ENCODE results near the gene PATL2. TPM values are rescaled to one million over a fixed set of nuclear protein-coding genes. Genes with fewer than 3 reads are reported as not detected.

PATL2 gene
- total RNA-seq, 2 experiments from 2014 or later = 11.2 to 14.1 TPM

- Mint-ChIP-seq H3K4me1 (peaks cover 87% of the 10 kb centered on the region), H3K9me3 (ENCODE audit: low read depth) (no peaks in the 10 kb centered on the region), H3K4me3 (no peak overlapping the region), H3K27me3 (no peaks in the 10 kb centered on the region), H3K27ac (peak overlapping the region; percentile 65), H3K36me3 (ENCODE audit: low read depth) (peaks cover 3% of the 10 kb centered on the region)
- no peak for DNase-seq
- ChIA-PET POLR2A (interaction anchor here (1.0 to 1.9 kb wide), 3 partner anchors 41 to 45 kb away, joined by 4 to 6 read pairs (median 4); partner anchors contain the start of genes B2M and PATL2), CTCF (interaction anchor here (1.1 to 2.7 kb wide), 8 partner anchors 13 to 121 kb away, joined by 3 to 10 read pairs (median 4); partner anchors contain the start of genes B2M and PATL2)
- ATAC-seq = no peak
- intact Hi-C loops (cut with DNase I, micrococcal nuclease) = no loop called here
Measured at GRCh38 chr15:44670087-44670950, 40.8 kb downstream of the PATL2 start.

GRCh38 chr15:44668921-44669320 is 42.2 kb downstream of the PATL2 start:
- ChIA-PET POLR2A (interaction anchor here (0.6 to 1.9 kb wide), 5 partner anchors 42 to 531 kb away, joined by 3 to 6 read pairs (median 4); partner anchors contain the start of genes B2M and PATL2), CTCF (interaction anchor here (0.9 to 2.7 kb wide), 6 partner anchors 9 to 122 kb away, joined by 3 to 10 read pairs (median 6); partner anchors contain the start of genes B2M and PATL2)
- Mint-ChIP-seq H3K9me3 (ENCODE audit: low read depth) (no peaks in the 10 kb centered on the region), H3K36me3 (ENCODE audit: low read depth) (peaks cover 3% of the 10 kb centered on the region), H3K4me3 (no peak overlapping the region), H3K27ac (peak overlapping the region; percentile 37), H3K27me3 (no peaks in the 10 kb centered on the region), H3K4me1 (peaks cover 89% of the 10 kb centered on the region)
- no peak for DNase-seq
- intact Hi-C loops (cut with DNase I, micrococcal nuclease) = no loop called here
- ATAC-seq = no peak

GRCh38 chr15:44667039-44667360 is 44.1 kb downstream of the PATL2 start:
- intact Hi-C loops (cut with DNase I, micrococcal nuclease) = no loop called here
- ATAC-seq (no peak), DNase-seq (no peak)
- ChIA-PET CTCF (interaction anchor here (0.6 to 9.4 kb wide), 8 partner anchors 10 to 944 kb away, joined by 3 to 209 read pairs (median 4); partner anchors contain the start of genes B2M, PATL2 and TRIM69), POLR2A (interaction anchor here (1.2 to 6.0 kb wide), 3 partner anchors 11 to 61 kb away, joined by 4 to 274 read pairs (median 15); partner anchors contain the start of genes B2M and PATL2)
- H3K27me3 Mint-ChIP-seq = no peaks in the 10 kb centered on the region
- peaks cover 74% of the 10 kb centered on the region for H3K4me1 Mint-ChIP-seq
- H3K4me3 Mint-ChIP-seq = peak overlapping the region; percentile 48
- H3K36me3 Mint-ChIP-seq (ENCODE audit: low read depth) = no peaks in the 10 kb centered on the region
- no peaks in the 10 kb centered on the region for H3K9me3 Mint-ChIP-seq (ENCODE audit: low read depth)
- peak overlapping the region; percentile 88 for H3K27ac Mint-ChIP-seq

GRCh38 chr15:44666210-44667038 is 44.7 kb downstream of the PATL2 start:
- DNase-seq (no peak), ATAC-seq (peak; percentile 8)
- Mint-ChIP-seq H3K27ac (peak overlapping the region; percentile 88), H3K4me1 (peaks cover 71% of the 10 kb centered on the region), H3K9me3 (ENCODE audit: low read depth) (no peaks in the 10 kb centered on the region), H3K27me3 (no peaks in the 10 kb centered on the region), H3K36me3 (ENCODE audit: low read depth) (peaks cover 2% of the 10 kb centered on the region), H3K4me3 (peak overlapping the region; percentile 48)
- ChIA-PET CTCF (interaction anchor here (0.6 to 9.4 kb wide), 10 partner anchors 11 to 945 kb away, joined by 3 to 209 read pairs (median 8); partner anchors contain the start of genes B2M, PATL2 and TRIM69), POLR2A (interaction anchor here (0.6 to 6.0 kb wide), 4 partner anchors 11 to 508 kb away, joined by 4 to 274 read pairs (median 10); partner anchors contain the start of genes B2M and PATL2)
- intact Hi-C loops (cut with DNase I, micrococcal nuclease) = loop anchor here in 1 of 2 experiments (1.0 kb wide), 1 partner anchor 9 kb away; no protein-coding TSS in a partner anchor

- H3K9me3 Mint-ChIP-seq (ENCODE audit: low read depth) = no peaks in the 10 kb centered on the region
- ATAC-seq (peak; percentile 83), DNase-seq (peak; percentile 99)
- POLR2A ChIA-PET = interaction anchor here (0.5 to 6.0 kb wide), 15 partner anchors 10 to 124 kb away, joined by 3 to 274 read pairs (median 4); partner anchors contain the start of genes B2M, PATL2 and TRIM69
- peaks cover 57% of the 10 kb centered on the region for H3K4me1 Mint-ChIP-seq
- intact Hi-C loops (cut with DNase I, micrococcal nuclease) = loop anchor here (1.0 to 2.0 kb wide), 11 partner anchors 19 to 236 kb away; partner anchors contain the start of genes B2M (in 1 of the 2), CTDSPL2 (in 1 of the 2) and PATL2 (in 1 of the 2)
- H3K27me3 Mint-ChIP-seq = no peaks in the 10 kb centered on the region
- H3K27ac Mint-ChIP-seq = peak within 1 kb of the TSS; percentile 98
- CTCF ChIA-PET = interaction anchor here (0.6 to 9.4 kb wide), 32 partner anchors 9 to 356 kb away, joined by 3 to 209 read pairs (median 4); partner anchors contain the start of genes B2M, PATL2 and TRIM69
- H3K4me3 Mint-ChIP-seq = peak within 1 kb of the TSS; percentile 96
- peaks cover 15% of the 10 kb centered on the region for H3K36me3 Mint-ChIP-seq (ENCODE audit: low read depth)
Measured at GRCh38 chr15:44663410-44664308, 47.5 kb downstream of the PATL2 start, which contains the start of gene SPG11. TSS of gene SPG11 (minus strand) at chr15:44663662. CDS start at chr15:44663647, 15 bp downstream.

- Mint-ChIP-seq H3K36me3 (ENCODE audit: low read depth) (peaks cover 20% of the 10 kb centered on the region), H3K27ac (peak overlapping the region; percentile 98), H3K4me3 (peak overlapping the region; percentile 96), H3K27me3 (no peaks in the 10 kb centered on the region), H3K9me3 (ENCODE audit: low read depth) (no peaks in the 10 kb centered on the region), H3K4me1 (peaks cover 50% of the 10 kb centered on the region)
- ChIA-PET POLR2A (interaction anchor here (0.6 to 6.0 kb wide), 13 partner anchors 11 to 125 kb away, joined by 3 to 274 read pairs (median 4); partner anchors contain the start of genes B2M, PATL2 and TRIM69), CTCF (interaction anchor here (0.6 to 9.4 kb wide), 28 partner anchors 10 to 357 kb away, joined by 3 to 209 read pairs (median 6); partner anchors contain the start of genes B2M, PATL2 and TRIM69)
- DNase-seq = peak; percentile 90
- intact Hi-C loops (cut with DNase I, micrococcal nuclease) = loop anchor here (1.0 to 2.0 kb wide), 10 partner anchors 29 to 235 kb away; partner anchors contain the start of genes B2M (in 1 of the 2), CTDSPL2 (in 1 of the 2) and PATL2 (in 1 of the 2)
- peak; percentile 47 for ATAC-seq
Measured at GRCh38 chr15:44662478-44663409, 48.4 kb downstream of the PATL2 start.

- Mint-ChIP-seq H3K27me3 (no peaks in the 10 kb centered on the region), H3K4me3 (peak overlapping the region; percentile 96), H3K27ac (peak overlapping the region; percentile 74), H3K4me1 (peaks cover 44% of the 10 kb centered on the region), H3K36me3 (ENCODE audit: low read depth) (peaks cover 27% of the 10 kb centered on the region), H3K9me3 (ENCODE audit: low read depth) (no peaks in the 10 kb centered on the region)
- ChIA-PET POLR2A (interaction anchor here (1.6 to 6.0 kb wide), 4 partner anchors 29 to 75 kb away, joined by 7 to 274 read pairs (median 74); partner anchors contain the start of genes B2M, PATL2 and TRIM69), CTCF (interaction anchor here (0.5 to 9.4 kb wide), 10 partner anchors 27 to 134 kb away, joined by 3 to 209 read pairs (median 10); partner anchors contain the start of genes B2M, PATL2 and TRIM69)
- ATAC-seq (no peak), DNase-seq (no peak)
- intact Hi-C loops (cut with DNase I, micrococcal nuclease) = no loop called here
Measured at GRCh38 chr15:44661576-44661975, 49.5 kb downstream of the PATL2 start.

- H3K4me1 Mint-ChIP-seq = peaks cover 31% of the 10 kb centered on the region
- CTCF ChIA-PET = interaction anchor here (0.5 to 9.4 kb wide), 4 partner anchors 20 to 78 kb away, joined by 3 to 209 read pairs (median 8); partner anchors contain the start of genes B2M, PATL2 and TRIM69
- intact Hi-C loops (cut with DNase I, micrococcal nuclease) = no loop called here
- POLR2A ChIA-PET = no interaction called here
- H3K4me3 Mint-ChIP-seq = no peak overlapping the region
- peak overlapping the region; percentile 59 for H3K27ac Mint-ChIP-seq
- ATAC-seq (no peak), DNase-seq (no peak)
- peaks cover 40% of the 10 kb centered on the region for H3K36me3 Mint-ChIP-seq (ENCODE audit: low read depth)
- no peaks in the 10 kb centered on the region for H3K27me3 Mint-ChIP-seq
- H3K9me3 Mint-ChIP-seq (ENCODE audit: low read depth) = no peaks in the 10 kb centered on the region
Measured at GRCh38 chr15:44659056-44659455, 52.1 kb downstream of the PATL2 start.

- ATAC-seq (no peak), DNase-seq (no peak)
- H3K4me3 Mint-ChIP-seq = no peak overlapping the region
- ChIA-PET CTCF (interaction anchor here (1.0 to 1.6 kb wide), 6 partner anchors 19 to 81 kb away, joined by 3 to 13 read pairs (median 4); partner anchors contain the start of gene TRIM69), POLR2A (no interaction called here)
- H3K36me3 Mint-ChIP-seq (ENCODE audit: low read depth) = peaks cover 44% of the 10 kb centered on the region
- no peaks in the 10 kb centered on the region for H3K27me3 Mint-ChIP-seq
- H3K4me1 Mint-ChIP-seq = peaks cover 27% of the 10 kb centered on the region
- H3K27ac Mint-ChIP-seq = peak overlapping the region; percentile 25
- intact Hi-C loops (cut with DNase I, micrococcal nuclease) = no loop called here
- no peaks in the 10 kb centered on the region for H3K9me3 Mint-ChIP-seq (ENCODE audit: low read depth)
Measured at GRCh38 chr15:44657378-44657777, 53.7 kb downstream of the PATL2 start.
